ENCODE data around the gene DYNLT2B.

DNA sequence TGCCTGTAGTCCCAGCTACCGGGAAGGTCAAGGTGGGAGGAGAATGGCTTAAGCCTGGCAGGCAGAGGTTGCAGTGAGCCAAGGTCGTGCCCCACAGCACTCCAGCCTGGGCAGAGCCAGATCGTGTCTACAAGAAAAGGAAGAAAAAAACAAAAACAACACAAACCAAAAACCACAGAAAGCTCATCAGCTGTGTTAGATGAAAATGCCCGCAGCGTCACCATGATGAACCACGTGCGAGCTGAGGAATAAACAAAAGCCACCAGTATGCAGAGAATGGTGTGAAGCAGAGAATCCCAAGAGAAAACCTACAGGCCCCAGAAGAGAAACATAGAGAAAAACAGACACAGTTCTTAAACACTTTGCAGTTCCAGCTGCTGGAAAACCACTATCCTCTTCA lies 39.9 kb upstream of the DYNLT2B start:
- TF ChIP-seq, protein P1, sequence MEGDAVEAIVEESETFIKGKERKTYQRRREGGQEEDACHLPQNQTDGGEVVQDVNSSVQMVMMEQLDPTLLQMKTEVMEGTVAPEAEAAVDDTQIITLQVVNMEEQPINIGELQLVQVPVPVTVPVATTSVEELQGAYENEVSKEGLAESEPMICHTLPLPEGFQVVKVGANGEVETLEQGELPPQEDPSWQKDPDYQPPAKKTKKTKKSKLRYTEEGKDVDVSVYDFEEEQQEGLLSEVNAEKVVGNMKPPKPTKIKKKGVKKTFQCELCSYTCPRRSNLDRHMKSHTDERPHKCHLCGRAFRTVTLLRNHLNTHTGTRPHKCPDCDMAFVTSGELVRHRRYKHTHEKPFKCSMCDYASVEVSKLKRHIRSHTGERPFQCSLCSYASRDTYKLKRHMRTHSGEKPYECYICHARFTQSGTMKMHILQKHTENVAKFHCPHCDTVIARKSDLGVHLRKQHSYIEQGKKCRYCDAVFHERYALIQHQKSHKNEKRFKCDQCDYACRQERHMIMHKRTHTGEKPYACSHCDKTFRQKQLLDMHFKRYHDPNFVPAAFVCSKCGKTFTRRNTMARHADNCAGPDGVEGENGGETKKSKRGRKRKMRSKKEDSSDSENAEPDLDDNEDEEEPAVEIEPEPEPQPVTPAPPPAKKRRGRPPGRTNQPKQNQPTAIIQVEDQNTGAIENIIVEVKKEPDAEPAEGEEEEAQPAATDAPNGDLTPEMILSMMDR (IDR thresholded peaks at IDR 0.05; ENCODE audit: insufficient read depth, low read length), result no peak
- TF ChIP-seq GABPA (IDR thresholded peaks at IDR 0.05; ENCODE audit: low read depth), result no peak
- TF ChIP-seq POLR2AphosphoS5 (IDR thresholded peaks at IDR 0.05; ENCODE audit: low read depth), result no peak
- TF ChIP-seq, protein P2, sequence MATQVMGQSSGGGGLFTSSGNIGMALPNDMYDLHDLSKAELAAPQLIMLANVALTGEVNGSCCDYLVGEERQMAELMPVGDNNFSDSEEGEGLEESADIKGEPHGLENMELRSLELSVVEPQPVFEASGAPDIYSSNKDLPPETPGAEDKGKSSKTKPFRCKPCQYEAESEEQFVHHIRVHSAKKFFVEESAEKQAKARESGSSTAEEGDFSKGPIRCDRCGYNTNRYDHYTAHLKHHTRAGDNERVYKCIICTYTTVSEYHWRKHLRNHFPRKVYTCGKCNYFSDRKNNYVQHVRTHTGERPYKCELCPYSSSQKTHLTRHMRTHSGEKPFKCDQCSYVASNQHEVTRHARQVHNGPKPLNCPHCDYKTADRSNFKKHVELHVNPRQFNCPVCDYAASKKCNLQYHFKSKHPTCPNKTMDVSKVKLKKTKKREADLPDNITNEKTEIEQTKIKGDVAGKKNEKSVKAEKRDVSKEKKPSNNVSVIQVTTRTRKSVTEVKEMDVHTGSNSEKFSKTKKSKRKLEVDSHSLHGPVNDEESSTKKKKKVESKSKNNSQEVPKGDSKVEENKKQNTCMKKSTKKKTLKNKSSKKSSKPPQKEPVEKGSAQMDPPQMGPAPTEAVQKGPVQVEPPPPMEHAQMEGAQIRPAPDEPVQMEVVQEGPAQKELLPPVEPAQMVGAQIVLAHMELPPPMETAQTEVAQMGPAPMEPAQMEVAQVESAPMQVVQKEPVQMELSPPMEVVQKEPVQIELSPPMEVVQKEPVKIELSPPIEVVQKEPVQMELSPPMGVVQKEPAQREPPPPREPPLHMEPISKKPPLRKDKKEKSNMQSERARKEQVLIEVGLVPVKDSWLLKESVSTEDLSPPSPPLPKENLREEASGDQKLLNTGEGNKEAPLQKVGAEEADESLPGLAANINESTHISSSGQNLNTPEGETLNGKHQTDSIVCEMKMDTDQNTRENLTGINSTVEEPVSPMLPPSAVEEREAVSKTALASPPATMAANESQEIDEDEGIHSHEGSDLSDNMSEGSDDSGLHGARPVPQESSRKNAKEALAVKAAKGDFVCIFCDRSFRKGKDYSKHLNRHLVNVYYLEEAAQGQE (IDR thresholded peaks at IDR 0.05; ENCODE audit: insufficient replicate concordance, low read depth), result no peak
